HG03460 (cell line): Measurements from ENCODE around the gene KCNQ1.
"Not testable (repeated sequence)": the region's sequence is repeated elsewhere in the genome, so short reads cannot be mapped to it uniquely, and the experiment has no call there.

ENCODE experiments used
- ATAC-seq: cut with Tn5 transposase; IDR thresholded peaks from one replicate; pipeline ENCODE4 v1.9.1; 2021; ENCODE audit not compliant: unreplicated experiment

Gene KCNQ1

GRCh38 chr11:2587976-2588748 is 143.4 kb downstream of the KCNQ1 start:
- no peak for ATAC-seq

GRCh38 chr11:2588809-2589537 is 144.2 kb downstream of the KCNQ1 start:
- no peak for ATAC-seq

GRCh38 chr11:2589538-2589934 is 144.7 kb downstream of the KCNQ1 start:
- no peak for ATAC-seq

- no peak for ATAC-seq
These were observed 145.5 kb downstream of the KCNQ1 start for GRCh38 chr11:2590131-2590964.

GRCh38 chr11:2590965-2591754 is 146.4 kb downstream of the KCNQ1 start:
- ATAC-seq, result no peak

- no peak for ATAC-seq
These were observed 147.0 kb downstream of the KCNQ1 start for GRCh38 chr11:2591805-2592204.

- no peak for ATAC-seq
These were observed 148.0 kb downstream of the KCNQ1 start for GRCh38 chr11:2592559-2593392.

GRCh38 chr11:2593393-2593950 is 148.7 kb downstream of the KCNQ1 start:
- no peak for ATAC-seq

GRCh38 chr11:2594267-2594666 is 149.5 kb downstream of the KCNQ1 start:
- no peak for ATAC-seq

- no peak for ATAC-seq
These were observed 150.4 kb downstream of the KCNQ1 start for GRCh38 chr11:2595204-2595603.

- no peak for ATAC-seq
These were observed 154.9 kb downstream of the KCNQ1 start for GRCh38 chr11:2599561-2600189.

GRCh38 chr11:2609345-2609744 is 164.5 kb downstream of the KCNQ1 start:
- ATAC-seq, result no peak

GRCh38 chr11:2612884-2613571 is 168.2 kb downstream of the KCNQ1 start:
- ATAC-seq, result no peak

- no peak for ATAC-seq
These were observed 177.1 kb downstream of the KCNQ1 start for GRCh38 chr11:2621894-2622293.

- no peak for ATAC-seq
These were observed 180.4 kb downstream of the KCNQ1 start for GRCh38 chr11:2625183-2625582.

GRCh38 chr11:2630679-2631078 is 185.9 kb downstream of the KCNQ1 start:
- no peak for ATAC-seq

- ATAC-seq, result no peak
These were observed 186.4 kb downstream of the KCNQ1 start for GRCh38 chr11:2631161-2631560.

- not testable (repeated sequence) for ATAC-seq
These were observed 195.0 kb downstream of the KCNQ1 start for GRCh38 chr11:2639763-2640162.

- no peak for ATAC-seq
These were observed 196.8 kb downstream of the KCNQ1 start for GRCh38 chr11:2641623-2642022.
